ENCODE measurements around the gene PRR11. TPM values are rescaled to one million over a fixed set of nuclear protein-coding genes. Genes with fewer than 3 reads are reported as not detected.

Gene PRR11
- total RNA-seq, 1 donor from 2014 or later: 14.9 TPM

- no peak overlapping the region for H3K4me2 ChIP-seq (ENCODE audit: low read length)
- peaks cover 23% of the 10 kb centered on the region for H3K36me3 ChIP-seq (ENCODE audit: insufficient read depth, low read length)
- H3K4me1 Mint-ChIP-seq (ENCODE audit: low read depth, unreplicated experiment): no peaks in the 10 kb centered on the region
- no peak overlapping the region for H3K4me3 Mint-ChIP-seq (ENCODE audit: unreplicated experiment)
- FAIRE-seq: no peak
- no peaks in the 10 kb centered on the region for H3K4me1 ChIP-seq (ENCODE audit: insufficient read depth, low read length)
- no peaks in the 10 kb centered on the region for H3K27me3 Mint-ChIP-seq (ENCODE audit: low read depth, unreplicated experiment)
- no peak for DNase-seq (ENCODE audit: low read depth)
- no peak overlapping the region for H3K9ac ChIP-seq (ENCODE audit: low read length)
- H2AFZ ChIP-seq (ENCODE audit: low read depth, low read length): no peak overlapping the region
- H3K9me3 Mint-ChIP-seq (ENCODE audit: unreplicated experiment): no peaks in the 10 kb centered on the region
- no peaks in the 10 kb centered on the region for H3K27me3 ChIP-seq (ENCODE audit: insufficient read depth, low read length)
- H3K27ac ChIP-seq (ENCODE audit: low read depth, low read length): no peak overlapping the region
- H4K20me1 ChIP-seq (ENCODE audit: insufficient read depth, low read length): no peaks in the 10 kb centered on the region
- peaks cover 2% of the 10 kb centered on the region for H3K36me3 Mint-ChIP-seq (ENCODE audit: low read depth, unreplicated experiment)
- no peaks in the 10 kb centered on the region for H3K79me2 ChIP-seq (ENCODE audit: insufficient read depth, low read length)
- H3K27ac Mint-ChIP-seq (ENCODE audit: unreplicated experiment): no peak overlapping the region
- no peaks in the 10 kb centered on the region for H3K9me3 ChIP-seq (ENCODE audit: insufficient read depth, low read depth, low read length)
- TF ChIP-seq CTCF (IDR thresholded peaks at IDR 0.05; ENCODE audit: insufficient read depth, low read depth, low read length): no peak
- TF ChIP-seq EZH2 (IDR thresholded peaks at IDR 0.05; ENCODE audit: insufficient read depth, low read length): no peak
- no peak overlapping the region for H3K4me3 ChIP-seq (ENCODE audit: insufficient read depth, low read depth, low read length)
Observed at GRCh38 chr17:59202320-59202719, 46.8 kb downstream of the PRR11 start.

- H3K4me1 ChIP-seq (ENCODE audit: insufficient read depth, low read length): peaks cover 6% of the 10 kb centered on the region
- Mint-ChIP-seq H3K4me3 (ENCODE audit: unreplicated experiment) (no peak overlapping the region), H3K27ac (ENCODE audit: unreplicated experiment) (no peak overlapping the region), H3K36me3 (ENCODE audit: low read depth, unreplicated experiment) (no peaks in the 10 kb centered on the region), H3K9me3 (ENCODE audit: unreplicated experiment) (no peaks in the 10 kb centered on the region), H3K4me1 (ENCODE audit: low read depth, unreplicated experiment) (no peaks in the 10 kb centered on the region), H3K27me3 (ENCODE audit: low read depth, unreplicated experiment) (no peaks in the 10 kb centered on the region)
- H3K27me3 ChIP-seq (ENCODE audit: insufficient read depth, low read length): no peaks in the 10 kb centered on the region
- H3K79me2 ChIP-seq (ENCODE audit: insufficient read depth, low read length): no peaks in the 10 kb centered on the region
- FAIRE-seq (no peak), DNase-seq (ENCODE audit: low read depth) (no peak)
- H3K4me2 ChIP-seq (ENCODE audit: low read length): no peak overlapping the region
- H3K27ac ChIP-seq (ENCODE audit: low read depth, low read length): no peak overlapping the region
- no peak overlapping the region for H2AFZ ChIP-seq (ENCODE audit: low read depth, low read length)
- H3K4me3 ChIP-seq (ENCODE audit: insufficient read depth, low read depth, low read length): no peak overlapping the region
- H3K9ac ChIP-seq (ENCODE audit: low read length): no peak overlapping the region
- H3K9me3 ChIP-seq (ENCODE audit: insufficient read depth, low read depth, low read length): no peaks in the 10 kb centered on the region
- no peaks in the 10 kb centered on the region for H3K36me3 ChIP-seq (ENCODE audit: insufficient read depth, low read length)
- no peaks in the 10 kb centered on the region for H4K20me1 ChIP-seq (ENCODE audit: insufficient read depth, low read length)
- TF ChIP-seq EZH2 (IDR thresholded peaks at IDR 0.05; ENCODE audit: insufficient read depth, low read length) (no peak), CTCF (IDR thresholded peaks at IDR 0.05; ENCODE audit: insufficient read depth, low read depth, low read length) (no peak)
Observed at GRCh38 chr17:59219370-59219769, 63.8 kb downstream of the PRR11 start.

DNA sequence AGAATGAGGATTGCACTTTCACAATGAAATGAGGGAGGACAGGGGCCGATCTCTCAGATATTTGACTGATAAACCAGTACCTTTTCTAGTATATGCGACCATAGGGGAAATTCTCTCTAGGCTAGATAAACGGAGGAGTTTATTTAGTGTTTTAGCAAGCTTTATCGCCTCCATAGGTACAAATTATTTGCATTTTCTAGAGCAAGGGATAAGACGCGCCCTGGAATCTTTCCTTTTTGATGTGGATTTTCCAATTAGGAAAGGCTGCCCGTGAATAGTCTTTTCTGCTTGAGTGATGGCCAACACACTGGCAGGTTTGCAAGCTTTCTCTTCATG is 64.4 kb downstream of the PRR11 start:
- TF ChIP-seq CTCF (IDR thresholded peaks at IDR 0.05; ENCODE audit: insufficient read depth, low read depth, low read length) (no peak), EZH2 (IDR thresholded peaks at IDR 0.05; ENCODE audit: insufficient read depth, low read length) (no peak)
- DNase-seq (ENCODE audit: low read depth) (no peak), FAIRE-seq (no peak)
- H4K20me1 ChIP-seq (ENCODE audit: insufficient read depth, low read length): no peaks in the 10 kb centered on the region
- H3K27ac Mint-ChIP-seq (ENCODE audit: unreplicated experiment): no peak overlapping the region
- peaks cover 6% of the 10 kb centered on the region for H3K4me1 ChIP-seq (ENCODE audit: insufficient read depth, low read length)
- peak overlapping the region; percentile 100 for H2AFZ ChIP-seq (ENCODE audit: low read depth, low read length)
- peak overlapping the region; percentile 81 for H3K9ac ChIP-seq (ENCODE audit: low read length)
- H3K4me1 Mint-ChIP-seq (ENCODE audit: low read depth, unreplicated experiment): no peaks in the 10 kb centered on the region
- no peaks in the 10 kb centered on the region for H3K9me3 ChIP-seq (ENCODE audit: insufficient read depth, low read depth, low read length)
- H3K36me3 Mint-ChIP-seq (ENCODE audit: low read depth, unreplicated experiment): no peaks in the 10 kb centered on the region
- peak overlapping the region; percentile 97 for H3K4me3 Mint-ChIP-seq (ENCODE audit: unreplicated experiment)
- no peaks in the 10 kb centered on the region for H3K27me3 Mint-ChIP-seq (ENCODE audit: low read depth, unreplicated experiment)
- no peaks in the 10 kb centered on the region for H3K9me3 Mint-ChIP-seq (ENCODE audit: unreplicated experiment)
- H3K27me3 ChIP-seq (ENCODE audit: insufficient read depth, low read length): no peaks in the 10 kb centered on the region
- H3K79me2 ChIP-seq (ENCODE audit: insufficient read depth, low read length): no peaks in the 10 kb centered on the region
- H3K36me3 ChIP-seq (ENCODE audit: insufficient read depth, low read length): no peaks in the 10 kb centered on the region
- H3K4me3 ChIP-seq (ENCODE audit: insufficient read depth, low read depth, low read length): peak overlapping the region; percentile 94
- H3K4me2 ChIP-seq (ENCODE audit: low read length): peak overlapping the region; percentile 96
- H3K27ac ChIP-seq (ENCODE audit: low read depth, low read length): no peak overlapping the region

Measured in astrocyte (in vitro differentiated cells and primary cell).